GM19099 (cell line): ENCODE results near the gene SLC16A14.

ENCODE experiments used
- POLR2A ChIP-seq: IDR thresholded peaks from 3 replicates; pipeline ENCODE4 v1.6.1; 2011; ENCODE audit warnings: low read depth; ENCODE audit not compliant: insufficient read length; ENCODE audit errors: extremely low read depth

The SLC16A14 gene

GRCh38 chr2:230068651-230069055 lies at the start of gene SLC16A14:
SLC16A14 (minus strand) TSS chr2:230068924; CDS start chr2:230059352, 9,572 bp downstream.
- TF ChIP-seq POLR2A = no peak

GRCh38 chr2:230106771-230107170 lies 38.0 kb upstream of the SLC16A14 start:
- TF ChIP-seq POLR2A = no peak

GRCh38 chr2:230097841-230098240 lies 29.1 kb upstream of the SLC16A14 start:
- no peak for TF ChIP-seq POLR2A

GRCh38 chr2:230097424-230097823 lies 28.7 kb upstream of the SLC16A14 start:
- TF ChIP-seq POLR2A = no peak

- TF ChIP-seq POLR2A = no peak
Observed at GRCh38 chr2:230090967-230091366, 22.2 kb upstream of the SLC16A14 start.

GRCh38 chr2:230085201-230085600 lies 16.5 kb upstream of the SLC16A14 start:
- no peak for TF ChIP-seq POLR2A

- TF ChIP-seq POLR2A = no peak
Observed at GRCh38 chr2:230077851-230078547, 9.3 kb upstream of the SLC16A14 start.

GRCh38 chr2:230076819-230077218 lies 8.1 kb upstream of the SLC16A14 start:
- TF ChIP-seq POLR2A = no peak

GRCh38 chr2:230075988-230076631 lies 7.4 kb upstream of the SLC16A14 start:
- no peak for TF ChIP-seq POLR2A

GRCh38 chr2:230071421-230071820 lies 2.7 kb upstream of the SLC16A14 start:
- no peak for TF ChIP-seq POLR2A

GRCh38 chr2:230069402-230069801 lies 678 bp upstream of the SLC16A14 start:
- TF ChIP-seq POLR2A = no peak

GRCh38 chr2:230068016-230068650 lies 591 bp downstream of the SLC16A14 start:
- TF ChIP-seq POLR2A = no peak

GRCh38 chr2:230060672-230061293 lies 7.9 kb downstream of the SLC16A14 start:
- no peak for TF ChIP-seq POLR2A

- TF ChIP-seq POLR2A = no peak
Observed at GRCh38 chr2:230053753-230054478, 14.8 kb downstream of the SLC16A14 start.

- no peak for TF ChIP-seq POLR2A
Observed at GRCh38 chr2:230052299-230052698, 16.4 kb downstream of the SLC16A14 start.
